ENCODE results near the gene ANKS4B.
A peak's percentile ranks its signal among the peaks of the same experiment; 100 is the strongest.
"Not testable (repeated sequence)": the region's sequence is repeated elsewhere in the genome, so short reads cannot be mapped to it uniquely, and the experiment has no call there.

The ANKS4B gene

GRCh38 chr16:21233521-21234150, at the start of gene ANKS4B:
TSS of gene ANKS4B (plus strand) at chr16:21233699. CDS start at chr16:21233738, 39 bp downstream.
- no peak for DNase-seq (ENCODE audit: low read depth in 2 of 2)

- no peak for DNase-seq (ENCODE audit: low read depth in 2 of 2)
Observed at GRCh38 chr16:21183995-21184394, 49.5 kb upstream of the ANKS4B start.

DNA sequence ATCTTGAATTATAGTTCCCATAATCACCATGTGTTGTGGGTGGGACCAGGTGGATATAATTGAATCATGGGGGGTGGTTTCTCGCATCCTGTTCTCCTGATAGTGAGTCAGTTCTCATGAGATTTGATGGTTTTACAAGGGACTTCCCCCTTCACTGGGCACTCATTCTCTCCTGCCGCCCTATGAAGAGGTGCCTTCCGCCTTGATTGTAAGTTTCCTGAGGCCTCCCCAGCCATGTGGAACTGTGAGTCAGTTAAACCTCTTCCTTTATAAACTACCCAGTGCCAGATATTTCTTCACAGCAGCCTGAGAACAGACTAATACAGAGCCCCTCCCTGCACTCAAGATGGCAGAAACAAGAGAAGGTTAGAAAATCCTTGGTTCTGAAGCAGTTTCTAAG, 48.7 kb upstream of the ANKS4B start:
- DNase-seq (ENCODE audit: low read depth in 2 of 2) = peak in 1 of 2 donors; percentile 1

DNA sequence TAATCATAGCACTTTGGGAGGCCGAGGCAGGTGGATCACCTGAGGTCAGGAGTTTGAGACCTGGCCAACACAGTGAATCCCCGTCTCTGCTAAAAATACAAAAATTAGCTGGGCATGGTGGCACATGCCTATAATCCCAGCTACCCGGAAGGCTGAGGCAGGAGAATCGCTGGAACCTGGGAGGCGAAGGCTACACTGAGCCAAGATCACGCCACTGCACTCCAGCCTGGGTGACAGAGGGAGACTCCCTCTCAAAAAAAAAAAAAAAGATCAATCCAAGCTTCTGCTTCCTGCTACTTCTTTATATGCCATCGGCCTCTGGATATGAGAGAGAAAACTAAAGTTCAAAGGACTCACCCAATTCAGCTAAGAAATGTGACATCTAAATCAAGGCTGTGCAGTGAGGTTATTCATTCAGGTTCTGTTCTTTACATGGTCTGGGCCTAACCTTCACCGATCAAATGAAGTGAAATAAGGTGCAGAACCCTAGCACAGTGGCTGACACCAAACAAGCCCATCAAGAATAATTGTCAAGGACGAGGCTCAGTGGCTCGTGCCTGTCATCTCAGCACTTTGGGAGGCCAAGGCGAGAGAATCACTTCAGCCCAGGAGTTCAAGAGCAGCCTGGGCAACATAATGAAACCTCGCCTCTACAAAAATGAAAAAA, 47.7 kb upstream of the ANKS4B start:
- no peak for DNase-seq (ENCODE audit: low read depth in 2 of 2)

DNA sequence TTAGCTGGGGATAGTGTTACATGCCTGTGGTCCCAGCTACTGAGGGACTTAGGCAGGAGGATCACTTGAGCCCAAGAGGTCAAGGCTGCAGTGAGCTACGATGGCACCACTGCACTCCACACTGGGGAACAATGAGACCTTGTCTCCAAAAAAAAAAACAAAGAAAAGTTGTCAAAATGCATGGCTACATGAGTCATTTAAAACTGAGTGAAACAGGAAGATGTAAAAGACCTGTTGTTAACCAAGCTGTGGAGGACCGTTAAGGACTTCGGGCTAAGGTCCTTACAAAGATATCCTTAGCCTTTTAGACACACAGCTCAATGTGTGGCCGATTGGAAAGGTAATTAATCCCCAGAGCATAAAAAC, 47.2 kb upstream of the ANKS4B start:
- DNase-seq (ENCODE audit: low read depth in 2 of 2) = no peak

GRCh38 chr16:21189311-21189710, 44.2 kb upstream of the ANKS4B start:
- DNase-seq (ENCODE audit: low read depth in 2 of 2) = no peak

DNA sequence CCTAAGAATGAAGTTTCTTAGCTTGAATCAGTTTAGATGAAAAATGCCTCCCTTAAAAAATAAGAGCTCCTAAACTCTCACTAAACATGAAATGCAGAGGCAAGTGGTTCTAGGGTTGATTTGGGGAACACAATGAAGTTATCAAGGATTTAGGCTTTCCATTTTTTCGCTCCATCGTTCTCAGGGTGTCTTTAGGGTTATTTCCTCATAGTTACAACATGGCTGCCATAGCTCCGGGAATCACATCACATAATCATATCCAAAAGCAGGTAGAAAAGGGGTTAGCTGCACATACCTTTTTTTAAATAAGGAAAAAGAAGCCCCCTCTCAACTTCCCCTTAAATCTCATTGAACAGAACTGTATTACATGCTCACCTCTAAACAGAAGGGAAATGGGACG, 43.5 kb upstream of the ANKS4B start:
- DNase-seq (ENCODE audit: low read depth in 2 of 2) = no peak

DNA sequence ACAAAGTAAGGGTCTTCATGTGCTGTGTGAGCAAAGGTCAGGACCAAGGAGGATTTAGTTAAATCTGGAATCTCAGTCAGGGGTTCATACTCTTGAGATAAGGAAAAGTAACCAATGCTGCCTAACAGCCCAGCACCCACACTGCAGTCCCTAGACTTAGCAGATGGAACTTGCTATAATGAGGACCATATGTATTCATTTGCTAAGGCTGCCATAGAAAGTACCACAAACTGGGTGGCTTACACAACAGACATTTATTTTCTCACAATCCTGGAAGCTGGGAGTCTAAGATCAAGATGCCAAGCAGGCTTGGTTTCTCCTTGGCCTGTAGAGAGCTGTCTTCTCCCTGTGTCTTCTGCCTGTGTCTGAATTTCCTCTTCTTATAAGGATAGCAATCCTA, 42.9 kb upstream of the ANKS4B start:
- no peak for DNase-seq (ENCODE audit: low read depth in 2 of 2)

GRCh38 chr16:21192991-21193390, 40.5 kb upstream of the ANKS4B start:
- DNase-seq (ENCODE audit: low read depth in 2 of 2) = no peak

DNA sequence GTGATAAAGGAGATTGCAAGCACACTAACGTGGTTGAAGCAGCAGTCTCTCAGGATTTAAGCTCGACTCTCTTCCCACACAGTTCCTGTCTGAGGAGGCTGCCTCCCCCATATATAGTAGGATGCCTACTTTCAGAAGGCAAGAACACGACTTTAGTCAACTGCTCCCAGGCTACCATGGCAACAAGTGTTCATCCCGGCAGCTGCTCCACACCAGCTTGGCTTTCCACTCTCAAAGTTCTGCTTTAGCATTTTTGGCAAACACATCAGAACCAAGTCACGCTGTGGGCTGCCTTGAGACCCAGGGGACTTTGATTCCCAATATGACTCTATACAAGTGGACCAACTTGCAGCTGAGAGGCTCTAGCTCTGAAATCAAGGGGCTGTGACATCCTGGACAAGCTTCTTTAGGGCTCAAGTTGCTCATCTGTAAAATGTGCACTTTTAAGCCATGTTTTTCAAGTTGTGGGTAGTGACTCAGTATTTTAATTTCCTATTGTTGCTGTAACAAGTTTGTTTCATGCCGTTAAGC, 38.7 kb upstream of the ANKS4B start:
- DNase-seq (ENCODE audit: low read depth in 2 of 2) = no peak

- DNase-seq (ENCODE audit: low read depth in 2 of 2) = not testable (repeated sequence)
Observed at GRCh38 chr16:21195330-21195729, 38.2 kb upstream of the ANKS4B start.

DNA sequence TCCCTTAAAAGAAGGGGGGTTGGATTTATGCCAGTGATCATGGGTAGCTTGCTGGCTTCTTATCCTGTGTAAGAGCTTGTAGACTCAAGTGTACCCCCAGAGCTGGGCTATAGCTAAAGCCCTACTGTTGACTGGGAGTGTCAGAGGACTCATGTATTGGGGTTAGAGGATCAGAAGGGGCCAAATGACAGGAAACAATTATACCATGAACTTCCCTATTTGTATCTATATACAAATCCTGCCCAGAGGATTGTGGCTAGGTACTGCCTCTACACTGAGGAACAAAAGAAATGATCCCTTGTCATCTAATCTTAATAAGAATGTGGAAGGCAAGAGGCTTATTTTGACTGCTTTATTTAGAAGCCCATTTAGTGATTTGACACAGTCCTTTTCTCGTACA, 36.4 kb upstream of the ANKS4B start:
- no peak for DNase-seq (ENCODE audit: low read depth in 2 of 2)

DNA sequence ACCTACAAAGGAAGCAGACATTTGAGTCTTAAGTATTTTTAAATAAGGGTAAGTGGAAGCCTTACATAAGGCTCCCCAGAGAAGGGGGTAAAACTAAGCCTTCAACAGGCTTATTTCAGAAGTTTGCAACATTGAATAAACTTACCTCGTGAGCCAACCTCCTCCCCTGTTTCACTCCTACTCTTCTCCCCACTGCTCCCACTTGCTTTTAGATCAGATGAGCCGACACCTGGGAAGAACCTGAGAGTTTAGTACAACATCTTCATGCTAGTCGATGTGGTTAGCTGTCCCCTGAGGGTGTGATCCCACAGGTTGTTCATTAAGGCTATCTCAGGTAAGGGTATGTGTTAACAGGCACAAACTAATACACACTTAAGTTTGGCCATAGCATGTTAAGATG, 35.9 kb upstream of the ANKS4B start:
- no peak for DNase-seq (ENCODE audit: low read depth in 2 of 2)

DNA sequence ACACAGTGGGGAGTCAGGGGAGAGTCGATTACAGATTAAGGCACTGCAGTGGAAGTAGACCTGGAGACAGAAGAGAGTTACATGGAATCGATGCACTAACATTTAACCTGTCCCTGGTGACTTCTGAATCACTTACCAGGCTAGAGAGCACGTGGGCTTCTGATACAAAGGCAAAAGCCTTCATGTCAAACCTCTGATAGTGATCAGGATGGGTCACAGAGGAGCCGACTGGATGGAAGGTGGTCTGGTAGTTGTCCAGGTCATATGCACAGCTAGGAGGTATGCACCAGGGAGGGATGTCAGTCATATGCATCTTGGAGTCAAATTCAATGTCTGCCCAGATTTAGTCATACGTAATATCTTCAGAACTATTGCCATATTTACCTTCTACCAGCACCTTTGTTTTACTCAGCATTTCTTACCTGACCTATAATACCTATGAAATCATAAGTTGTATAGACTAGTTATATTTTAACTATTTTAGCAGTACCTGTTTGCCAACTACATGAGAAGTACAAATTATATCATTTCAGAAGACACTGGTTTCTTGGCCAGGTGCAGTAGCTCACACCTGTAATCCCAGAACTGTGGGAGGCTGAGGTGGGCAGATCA, 33.8 kb upstream of the ANKS4B start:
- DNase-seq (ENCODE audit: low read depth in 2 of 2) = no peak

GRCh38 chr16:21203155-21203797, 30.2 kb upstream of the ANKS4B start:
- no peak for DNase-seq (ENCODE audit: low read depth in 2 of 2)

DNA sequence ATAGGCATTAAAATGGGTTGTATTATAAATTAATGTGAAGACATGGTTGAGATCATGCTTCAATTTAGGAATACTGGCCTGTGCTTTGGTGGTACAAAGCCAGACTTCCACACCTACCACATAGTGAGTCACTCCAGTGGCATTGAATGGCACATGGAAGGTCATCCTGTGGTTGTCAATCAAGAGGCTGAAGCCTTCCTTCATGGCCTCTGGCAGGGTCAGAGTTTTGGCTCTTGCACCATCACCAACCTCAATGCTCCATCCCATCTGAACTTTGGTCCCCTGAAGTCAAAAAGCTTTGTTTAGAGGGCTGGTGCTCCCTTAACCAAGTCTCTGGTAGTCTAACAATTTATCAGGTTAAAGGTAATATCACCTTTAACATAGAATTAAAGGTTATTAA, 28.2 kb upstream of the ANKS4B start:
- no peak for DNase-seq (ENCODE audit: low read depth in 2 of 2)

DNA sequence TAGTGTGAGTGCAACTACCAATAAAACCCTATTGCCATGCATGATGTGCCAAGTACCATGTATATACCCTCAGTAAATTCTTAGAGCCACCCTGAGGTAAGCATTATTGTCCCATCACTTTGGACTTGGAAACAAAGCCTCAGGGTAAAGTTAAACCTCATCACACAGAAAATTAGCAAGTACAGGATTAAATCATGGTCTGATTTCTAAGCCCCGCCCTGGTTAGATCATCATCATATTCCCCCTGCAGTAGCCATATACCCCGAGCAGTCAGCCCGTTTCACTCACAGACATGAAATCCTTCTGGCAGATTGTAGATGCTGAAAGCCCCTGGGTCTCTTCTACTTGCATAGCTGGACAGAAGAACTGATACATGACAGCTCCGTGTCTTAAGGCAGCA, 26.9 kb upstream of the ANKS4B start:
- no peak for DNase-seq (ENCODE audit: low read depth in 2 of 2)

- DNase-seq (ENCODE audit: low read depth in 2 of 2) = no peak
Observed at GRCh38 chr16:21208446-21209230, 24.9 kb upstream of the ANKS4B start.

GRCh38 chr16:21211486-21211885, 22.0 kb upstream of the ANKS4B start, which contains the start of gene ZP2:
TSS of gene ZP2 (minus strand) at chr16:21211574. CDS start at chr16:21211547, 27 bp downstream.
- no peak for DNase-seq (ENCODE audit: low read depth in 2 of 2)

GRCh38 chr16:21214086-21214485, 19.4 kb upstream of the ANKS4B start:
- DNase-seq (ENCODE audit: low read depth in 2 of 2) = no peak

DNA sequence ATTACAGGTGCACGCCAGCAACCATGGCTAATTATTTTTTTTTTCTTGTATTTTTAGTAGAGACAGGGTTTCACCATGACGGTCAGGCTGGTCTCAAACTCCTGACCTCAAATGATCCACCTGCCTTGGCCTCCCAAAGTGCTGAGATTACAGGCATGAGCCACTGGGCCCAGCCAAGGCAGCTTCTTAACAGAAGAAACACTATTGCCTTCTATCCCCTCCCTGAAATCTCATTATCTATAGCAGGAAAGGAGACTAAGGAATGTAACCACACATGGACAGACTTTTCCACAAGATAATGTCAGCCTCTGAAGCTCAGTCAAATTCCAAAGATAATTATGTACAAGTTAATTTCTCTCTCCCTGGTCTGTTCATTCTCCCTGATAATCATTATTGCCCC, 16.4 kb upstream of the ANKS4B start:
- DNase-seq (ENCODE audit: low read depth in 2 of 2) = no peak

GRCh38 chr16:21218153-21218552, 15.3 kb upstream of the ANKS4B start:
- DNase-seq (ENCODE audit: low read depth in 2 of 2) = no peak
